ENCODE measurements around the gene ZNF614.
"Not testable (repeated sequence)": the region's sequence is repeated elsewhere in the genome, so short reads cannot be mapped to it uniquely, and the experiment has no call there.

Gene ZNF614

GRCh38 chr19:51986309-51987291 lies 41.6 kb downstream of the ZNF614 start, which contains the start of gene ZNF350:
ZNF350 (minus strand) TSS chr19:51986840; CDS start chr19:51974360, 12,480 bp downstream.
- DNase-seq: peak; percentile 90

DNA sequence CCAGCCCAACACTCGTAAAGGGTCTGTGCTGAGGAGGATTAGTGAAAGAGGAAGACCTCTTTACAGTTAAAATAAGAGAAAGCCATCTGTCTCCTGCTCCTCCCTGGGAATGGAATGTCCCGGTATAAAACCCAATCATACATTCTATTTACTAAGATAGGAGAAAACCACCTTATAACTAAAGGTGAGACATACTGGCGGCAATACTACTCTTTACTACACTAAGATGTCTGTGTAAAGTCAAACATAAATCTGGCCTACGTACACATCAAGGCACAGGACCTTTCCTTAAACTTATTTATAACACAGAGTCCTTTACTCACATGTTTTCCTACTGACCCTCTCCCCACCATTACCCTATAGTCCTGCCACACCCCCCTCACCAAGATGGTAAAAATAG lies 44.8 kb downstream of the ZNF614 start:
- no peak for DNase-seq

GRCh38 chr19:51980926-51981325 lies 47.3 kb downstream of the ZNF614 start:
- DNase-seq: not testable (repeated sequence)

DNA sequence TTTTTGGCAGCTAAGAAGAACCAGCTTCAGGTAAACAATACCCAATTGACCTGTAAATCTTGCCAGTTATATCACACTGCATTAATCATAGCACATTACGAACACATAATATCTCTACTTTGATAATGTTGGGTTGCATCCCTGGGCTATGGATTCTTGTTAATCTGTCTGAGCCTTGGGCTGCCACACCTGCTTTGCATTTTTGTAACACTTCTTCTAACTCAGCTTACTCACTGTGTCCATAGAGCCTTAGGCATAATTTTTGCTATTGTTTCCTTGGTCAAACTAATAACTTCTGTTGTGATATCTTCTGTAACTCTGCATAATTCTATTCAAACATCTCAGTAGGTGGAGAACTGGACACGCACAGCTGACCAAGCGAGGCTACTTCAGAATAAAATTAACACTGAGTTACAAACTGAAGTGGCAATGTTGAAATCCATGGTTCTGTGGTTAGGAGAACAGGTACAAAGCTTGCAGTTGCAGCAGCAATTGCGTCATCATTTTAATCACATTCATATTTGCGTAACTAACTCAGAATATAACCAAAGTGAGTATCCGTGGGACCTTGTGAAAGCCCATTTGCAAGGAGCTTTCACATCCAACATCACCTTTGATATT lies 48.0 kb downstream of the ZNF614 start:
- DNase-seq: no peak

DNA sequence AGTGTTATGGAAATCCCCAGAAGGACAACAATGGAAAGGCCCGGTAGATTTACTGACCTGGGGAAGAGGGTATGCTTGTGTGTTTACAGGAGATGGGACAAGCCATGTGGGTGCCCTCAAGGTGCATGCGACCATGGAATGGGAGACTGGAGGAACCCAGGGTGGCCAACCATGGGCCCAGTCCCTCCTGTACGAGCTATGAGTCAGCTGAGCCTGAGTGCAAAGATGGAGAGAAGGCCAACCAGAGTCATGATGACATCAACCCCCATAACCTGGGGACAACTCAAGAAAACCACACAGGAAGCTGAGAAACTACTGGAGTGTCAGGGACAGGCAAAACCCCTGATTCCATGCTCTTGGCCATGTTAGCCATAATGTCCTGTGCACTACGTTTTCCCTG lies 49.3 kb downstream of the ZNF614 start:
- no peak for DNase-seq

- no peak for DNase-seq
Measured at GRCh38 chr19:51977346-51977745, 50.8 kb downstream of the ZNF614 start.

- DNase-seq: no peak
Measured at GRCh38 chr19:51976852-51977251, 51.3 kb downstream of the ZNF614 start.

DNA sequence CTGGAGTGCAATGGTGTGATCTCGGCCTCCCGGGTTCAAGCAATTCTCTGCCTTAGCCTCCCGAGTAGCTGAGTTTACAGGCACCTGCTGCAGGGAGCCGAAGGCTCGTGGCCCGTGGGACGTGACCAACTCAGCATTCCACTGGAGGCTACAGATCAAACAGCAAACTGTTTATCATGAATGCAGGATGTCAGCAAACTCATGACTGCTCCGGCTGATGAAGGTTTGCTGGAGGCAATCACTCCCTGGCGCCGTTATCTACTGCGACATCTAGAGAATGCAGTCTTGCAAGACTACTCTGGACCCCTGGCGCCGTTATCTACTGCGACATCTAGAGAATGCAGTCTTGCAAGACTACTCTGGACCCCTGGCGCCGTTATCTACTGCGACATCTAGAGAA lies 52.4 kb downstream of the ZNF614 start:
- DNase-seq: not testable (repeated sequence)

GRCh38 chr19:51971624-51972023 lies 56.6 kb downstream of the ZNF614 start:
- no peak for DNase-seq

DNA sequence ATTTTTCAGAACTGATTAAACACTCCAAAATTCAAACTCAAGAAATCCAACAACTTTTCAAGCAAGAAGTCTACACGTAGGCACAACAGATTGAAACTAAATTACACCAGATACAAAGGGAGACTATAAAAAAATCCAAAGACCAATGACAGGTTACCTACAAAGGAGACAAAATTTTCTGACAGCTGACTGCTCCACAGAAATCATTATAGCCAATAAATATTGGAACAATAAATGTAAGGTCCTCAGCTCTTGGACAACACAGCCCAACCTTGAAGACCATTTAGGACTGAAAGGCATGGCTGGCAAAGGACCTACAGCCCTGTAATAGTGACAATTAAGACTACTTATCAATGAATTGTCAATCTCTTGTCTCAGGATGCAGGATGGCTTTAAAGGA lies 57.5 kb downstream of the ZNF614 start:
- no peak for DNase-seq

GRCh38 chr19:51965583-51965982 lies 62.6 kb downstream of the ZNF614 start:
- no peak for DNase-seq

Measured in effector CD4-positive, alpha-beta T cell (primary cell).